ENCODE results near the gene KLHL35. TPM values are rescaled to one million over a fixed set of nuclear protein-coding genes. Genes with fewer than 3 reads are reported as not detected.
A peak's percentile ranks its signal among the peaks of the same experiment; 100 is the strongest.

The KLHL35 gene
- total RNA-seq, 2 donors from 2014 or later: 6.8 to 7.9 TPM

GRCh38 chr11:75394085-75394840 is 38.7 kb downstream of the KLHL35 start:
- H3K9me3 ChIP-seq: no peaks in the 10 kb centered on the region
- no peaks in the 10 kb centered on the region for H3K27me3 ChIP-seq (replicated peaks; ENCODE audit: insufficient read depth)
- no peak for DNase-seq (ENCODE audit: low spot score)
- no peak overlapping the region for H3K27ac ChIP-seq
- TF ChIP-seq CTCF (IDR thresholded peaks at IDR 0.05): no peak
- H3K4me1 ChIP-seq (ENCODE audit: control insufficient read depth in 1 of 2, low read depth in 2 of 2): no peaks in the 10 kb centered on the region
- no peak for ATAC-seq (ENCODE audit: insufficient number of reproducible peaks, low FRiP score, low read depth)
- no peak overlapping the region for H3K4me3 ChIP-seq
- no peaks in the 10 kb centered on the region for H3K36me3 ChIP-seq

GRCh38 chr11:75389925-75390324 is 43.1 kb downstream of the KLHL35 start:
- no peak overlapping the region for H3K27ac ChIP-seq
- DNase-seq (ENCODE audit: low spot score): no peak
- no peak for ATAC-seq (ENCODE audit: insufficient number of reproducible peaks, low FRiP score, low read depth)
- H3K36me3 ChIP-seq: no peaks in the 10 kb centered on the region
- no peak overlapping the region for H3K4me3 ChIP-seq
- TF ChIP-seq CTCF (IDR thresholded peaks at IDR 0.05): no peak
- H3K9me3 ChIP-seq: no peaks in the 10 kb centered on the region
- H3K27me3 ChIP-seq (replicated peaks; ENCODE audit: insufficient read depth): no peaks in the 10 kb centered on the region
- H3K4me1 ChIP-seq (ENCODE audit: control insufficient read depth in 1 of 2, low read depth in 2 of 2): no peaks in the 10 kb centered on the region

GRCh38 chr11:75389276-75389605 is 43.8 kb downstream of the KLHL35 start:
- Histone ChIP-seq H3K4me1 (ENCODE audit: control insufficient read depth in 1 of 2, low read depth in 2 of 2) (no peaks in the 10 kb centered on the region), H3K36me3 (no peaks in the 10 kb centered on the region), H3K27me3 (replicated peaks; ENCODE audit: insufficient read depth) (no peaks in the 10 kb centered on the region), H3K27ac (no peak overlapping the region), H3K4me3 (no peak overlapping the region), H3K9me3 (no peaks in the 10 kb centered on the region)
- ATAC-seq (ENCODE audit: insufficient number of reproducible peaks, low FRiP score, low read depth): no peak
- DNase-seq (ENCODE audit: low spot score): no peak
- no peak for TF ChIP-seq CTCF (IDR thresholded peaks at IDR 0.05)

DNA sequence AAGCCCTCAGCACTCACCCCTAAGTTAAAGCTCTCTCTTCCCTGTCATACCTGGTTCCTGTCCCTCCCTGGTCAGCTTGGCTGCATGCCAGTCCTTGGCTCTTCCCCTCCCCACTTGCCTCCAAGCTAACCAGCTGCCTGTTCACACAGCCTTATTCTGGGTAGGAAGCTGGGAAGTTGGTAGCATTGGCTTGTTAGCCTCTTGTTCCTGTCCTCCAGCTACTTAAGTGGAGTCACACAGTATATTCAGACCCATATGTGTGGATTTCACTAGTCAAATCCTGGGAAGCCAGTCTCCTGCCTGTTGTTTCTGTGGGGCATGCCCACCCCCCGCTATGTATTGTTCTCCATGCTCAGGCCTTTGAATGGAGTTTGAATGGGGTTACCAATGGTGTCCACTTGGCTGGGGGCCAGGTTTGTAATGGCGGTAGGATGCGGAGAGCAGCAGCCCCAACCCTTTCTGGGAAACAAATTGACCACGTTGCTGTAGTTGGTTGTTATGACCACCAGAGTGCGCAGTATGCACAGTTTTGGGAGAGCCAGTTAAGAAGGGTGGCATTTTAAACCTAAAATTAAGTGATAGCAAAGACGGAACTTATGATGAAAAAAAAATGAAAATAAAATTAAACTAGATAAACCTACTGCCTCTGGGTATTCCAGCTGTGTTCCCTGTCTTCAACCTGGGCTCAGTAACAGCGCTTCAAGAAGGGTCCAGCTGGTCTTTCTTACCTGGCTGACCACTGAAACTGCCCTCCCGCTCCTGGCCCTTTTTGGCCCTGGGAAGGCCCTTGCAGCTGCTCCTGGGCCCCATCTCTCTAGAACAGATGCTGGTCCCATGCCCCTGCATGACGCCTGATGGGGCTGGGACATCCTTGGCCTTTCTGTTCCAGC is 44.4 kb downstream of the KLHL35 start:
- TF ChIP-seq CTCF (IDR thresholded peaks at IDR 0.05): peak; percentile 84
- peak; percentile 47 for DNase-seq (ENCODE audit: low spot score)
- Histone ChIP-seq H3K27me3 (replicated peaks; ENCODE audit: insufficient read depth) (no peaks in the 10 kb centered on the region), H3K27ac (no peak overlapping the region), H3K4me3 (no peak overlapping the region), H3K36me3 (no peaks in the 10 kb centered on the region), H3K4me1 (ENCODE audit: control insufficient read depth in 1 of 2, low read depth in 2 of 2) (no peaks in the 10 kb centered on the region), H3K9me3 (no peaks in the 10 kb centered on the region)
- no peak for ATAC-seq (ENCODE audit: insufficient number of reproducible peaks, low FRiP score, low read depth)

GRCh38 chr11:75387736-75388294 is 45.2 kb downstream of the KLHL35 start:
- no peak for ATAC-seq (ENCODE audit: insufficient number of reproducible peaks, low FRiP score, low read depth)
- H3K4me1 ChIP-seq (ENCODE audit: control insufficient read depth in 1 of 2, low read depth in 2 of 2): no peaks in the 10 kb centered on the region
- TF ChIP-seq CTCF (IDR thresholded peaks at IDR 0.05): no peak

More at GRCh38 chr11:75387736-75388294, 45.2 kb downstream of the KLHL35 start:
- no peaks in the 10 kb centered on the region for H3K9me3 ChIP-seq
- H3K4me3 ChIP-seq: no peak overlapping the region
- no peak for DNase-seq (ENCODE audit: low spot score)
- H3K36me3 ChIP-seq: no peaks in the 10 kb centered on the region
- H3K27ac ChIP-seq: no peak overlapping the region
- H3K27me3 ChIP-seq (replicated peaks; ENCODE audit: insufficient read depth): no peaks in the 10 kb centered on the region

Data from thoracic aorta (tissue), 2 donors.